HepG2 (cell line): ENCODE results near the gene PFN4. TPM values are rescaled to one million over a fixed set of nuclear protein-coding genes. Genes with fewer than 3 reads are reported as not detected.
A peak's percentile ranks its signal among the peaks of the same experiment; 100 is the strongest.

ENCODE experiments used
- ATAC-seq: fragments of 200-7000 bp; cut with Tn5 transposase; 3 replicates; pipeline ENCODE4 v1.9.1; 2020; ENCODE audit warnings: mild to moderate bottlenecking, moderate library complexity
- BruUV-seq: library from RNA; stranded (reverse); fragments of 400-500 nt; replicated peaks from 2 replicates; lab custom pipeline; 2021; lab: Mats Ljungman, UMichigan
- CTCF ChIA-PET: fragments of 300-600 bp; formaldehyde crosslinking; extraction: SDS; loops from one replicate; lab custom pipeline; 2021; ENCODE audit warnings: low total read pairs, inconsistent platforms, low intra/inter-chr PET ratio; lab: Yijun Ruan, JAX
- POLR2A ChIA-PET: fragments of 350-600 bp; sonication (Branson Sonifier 250); formaldehyde crosslinking; loops from one replicate; lab custom pipeline; 2020; ENCODE audit warnings: antibody characterized with exemption, inconsistent platforms; lab: Yijun Ruan, JAX
- DNase-seq: peaks from one replicate; pipeline ENCODE4 v3.0.0-alpha.2; 2015; ENCODE audit warnings: low spot score
- FAIRE-seq: peaks from 3 replicates; lab custom pipeline; 2011; peaks lifted over from hg19 to GRCh38; lab: Jason Lieb, UNC
- H2AFZ ChIP-seq: one replicate; pipeline ENCODE4 v1.6.1; 2011; ENCODE audit warnings: low read length, inconsistent platforms
- H3K27ac ChIP-seq: fragments of 300-600 bp; 3 replicates; pipeline ENCODE4 v1.8.0; 2011; ENCODE audit warnings: mixed run types, mild to moderate bottlenecking, mixed read lengths, low read length, inconsistent platforms; ENCODE audit not compliant: insufficient read depth; ENCODE audit errors: extremely low read length
- H3K27me3 ChIP-seq, 2 experiments: fragments of 200-600 bp in 1 of 2; 2 replicates in 1 of 2; 3 replicates in 1 of 2; pipeline versions ENCODE4 v1.6.0 to v1.8.0; 2011; ENCODE audit warnings: low read length in 2 of 2, mild to moderate bottlenecking in 2 of 2, moderate library complexity in 2 of 2, inconsistent platforms in 1 of 2; ENCODE audit not compliant: insufficient read depth in 2 of 2, control insufficient read depth in 1 of 2
- H3K36me3 ChIP-seq, 2 experiments: fragments of 200-600 bp in 1 of 2; replicated peaks in 1 of 2; 2 replicates in 1 of 2; 3 replicates in 1 of 2; pipeline versions ENCODE4 v1.5.1 to v1.8.0; 2011; ENCODE audit warnings: low read length in 2 of 2, inconsistent platforms in 1 of 2; ENCODE audit not compliant: insufficient read depth in 2 of 2, control insufficient read depth in 1 of 2
- H3K4me1 ChIP-seq: 2 replicates; pipeline ENCODE4 v1.5.1; 2012; ENCODE audit warnings: low read length, inconsistent platforms; ENCODE audit not compliant: insufficient read depth
- H3K4me2 ChIP-seq: 2 replicates; pipeline ENCODE4 v1.6.0; 2011; ENCODE audit warnings: low read depth, low read length, inconsistent platforms
- H3K4me3 ChIP-seq, 3 experiments: fragments of 200-600 bp in 1 of 3; sonication (generic), shearing (Covaris generic) in 1 of 3; replicated peaks in 1 of 3; 2 replicates each; pipeline ENCODE4 v1.5.1; 2011 to 2016; ENCODE audit warnings: low read length in 3 of 3, inconsistent platforms in 2 of 3, low read depth in 2 of 3, mild to moderate bottlenecking in 2 of 3, control low read depth in 1 of 3, mixed read lengths in 1 of 3; ENCODE audit not compliant: insufficient read depth in 1 of 3
- H3K79me2 ChIP-seq: one replicate; pipeline ENCODE4 v1.6.1; 2011; ENCODE audit warnings: low read length, inconsistent platforms; ENCODE audit not compliant: insufficient read depth
- H3K9ac ChIP-seq: 2 replicates; pipeline ENCODE4 v1.6.0; 2011; ENCODE audit warnings: mild to moderate bottlenecking, low read depth, low read length, inconsistent platforms; ENCODE audit not compliant: insufficient read depth
- H3K9me3 ChIP-seq: 2 replicates; pipeline ENCODE4 v1.5.1; 2012; ENCODE audit warnings: mild to moderate bottlenecking, low read length
- H4K20me1 ChIP-seq: 2 replicates; pipeline ENCODE4 v1.6.0; 2011; ENCODE audit warnings: inconsistent platforms, mild to moderate bottlenecking, low read length, moderate library complexity; ENCODE audit not compliant: insufficient read depth
- DMTF1 ChIP-seq: sonication (generic); formaldehyde crosslinking; IDR thresholded peaks from 2 replicates; pipeline ENCODE4 v1.4.0; 2020; ENCODE audit warnings: mild to moderate bottlenecking, missing genetic modification reagents
- E2F5 ChIP-seq: sonication (generic); formaldehyde crosslinking; conservative IDR thresholded peaks from 2 replicates; pipeline ENCODE4 v1.4.0; 2020; ENCODE audit warnings: missing genetic modification reagents
- FOXP1 ChIP-seq, 2 experiments: fragments of 450-650 bp in 1 of 2; IDR thresholded peaks; 2 replicates each; pipeline ENCODE4 v1.6.1; 2017 to 2018; ENCODE audit warnings: antibody characterized with exemption in 1 of 2
- GABPB1 ChIP-seq: IDR thresholded peaks from 2 replicates; pipeline ENCODE4 v1.6.1; 2016; ENCODE audit warnings: mild to moderate bottlenecking, missing genetic modification reagents, moderate library complexity, missing compliant biosample characterization
- GATAD1 ChIP-seq: IDR thresholded peaks from 2 replicates; pipeline ENCODE4 v1.6.1; 2016; ENCODE audit warnings: missing genetic modification reagents, missing compliant biosample characterization
- MIER3 ChIP-seq: IDR thresholded peaks from 2 replicates; pipeline ENCODE4 v1.6.1; 2016; ENCODE audit warnings: missing compliant biosample characterization, borderline replicate concordance
- MZF1 ChIP-seq: sonication (generic); formaldehyde crosslinking; IDR thresholded peaks from 2 replicates; pipeline ENCODE4 v1.8.1; 2023; ENCODE audit warnings: mild to moderate bottlenecking, missing genetic modification reagents, borderline replicate concordance
- PHF21A ChIP-seq: sonication (generic); formaldehyde crosslinking; IDR thresholded peaks from 2 replicates; pipeline ENCODE4 v1.5.0; 2020; ENCODE audit warnings: mild to moderate bottlenecking, missing genetic modification reagents
- POLR2AphosphoS2 ChIP-seq: IDR thresholded peaks from 2 replicates; pipeline ENCODE4 v1.6.1; 2011; ENCODE audit warnings: low read depth, low read length, improper control_type of control experiment
- XRCC5 ChIP-seq: fragments of 200-400 bp; formaldehyde crosslinking; optimal IDR thresholded peaks from 2 replicates; pipeline ENCODE3; 2017; ENCODE audit warnings: mild to moderate bottlenecking, low read length
- ZBTB21 ChIP-seq: sonication (generic); formaldehyde crosslinking; IDR thresholded peaks from 2 replicates; pipeline ENCODE4 v1.4.0; 2020; ENCODE audit warnings: missing genetic modification reagents
- ZBTB7B ChIP-seq: sonication (generic); formaldehyde crosslinking; IDR thresholded peaks from 2 replicates; pipeline ENCODE4 v1.4.0; 2020; ENCODE audit warnings: missing genetic modification reagents
- ZNF280D ChIP-seq: sonication (generic); formaldehyde crosslinking; IDR thresholded peaks from 2 replicates; pipeline ENCODE4 v1.5.1; 2020; ENCODE audit warnings: mild to moderate bottlenecking, missing genetic modification reagents
- ZNF337 ChIP-seq: sonication (generic); formaldehyde crosslinking; IDR thresholded peaks from 2 replicates; pipeline ENCODE4 v1.5.1; 2020; ENCODE audit warnings: missing genetic modification reagents, low read depth, mild to moderate bottlenecking, borderline replicate concordance
- ZNF382 ChIP-seq: sonication (generic); formaldehyde crosslinking; IDR thresholded peaks from 2 replicates; pipeline ENCODE4 v1.5.0; 2020; ENCODE audit warnings: missing genetic modification reagents, mild to moderate bottlenecking, borderline replicate concordance
- ZNF577 ChIP-seq: sonication (generic); formaldehyde crosslinking; IDR thresholded peaks from 2 replicates; pipeline ENCODE4 v1.4.0; 2020; ENCODE audit warnings: mild to moderate bottlenecking, low read depth, missing genetic modification reagents, borderline replicate concordance
- WGBS: methylation state at CpG from one replicate; pipeline ENCODE4 v1.1.6; 2017; ENCODE audit warnings: low lambda C conversion rate; 5-methylcytosine and 5-hydroxymethylcytosine counted together
- in situ Hi-C: cut with HindIII; loops from 2 replicates; pipeline ENCODE4 v1.10.0; 2017; ENCODE audit warnings: low pct_unique_long_range_greater_than_20kb; ENCODE audit not compliant: extremely low pct_ligation_motif_present
- intact Hi-C: fragments of 100-400 bp; cut with micrococcal nuclease; formaldehyde crosslinking; loops from one replicate; pipeline ENCODE4 v1.10.0; 2022; ENCODE audit not compliant: unreplicated experiment
- polyA plus RNA-seq, 8 experiments: library from polyadenylated mRNA; depleted of rRNA in 3 of 8; stranded (reverse) in 7 of 8; unstranded in 1 of 8; fragments of >200 nt; fragmentation: Illumina TruSeq in 4 of 8; extraction: Trizol in 4 of 8; gene quantifications; 2 replicates each; pipeline versions ENCODE4 v1.2.1 to v1.2.3, GENCODE V29; 2011 to 2016; ENCODE audit warnings: low read depth in 4 of 8, missing spikeins in 1 of 8, mixed read lengths in 1 of 8; ENCODE audit not compliant: insufficient read depth in 1 of 8
- total RNA-seq, 5 experiments: library from RNA; depleted of rRNA; stranded (reverse); fragments of >200 nt; fragmentation: Illumina TruSeq; extraction: Trizol; gene quantifications; 2 replicates each; pipeline ENCODE4 v1.2.3, GENCODE V29; 2016; ENCODE audit warnings: low read depth in 1 of 5

Gene PFN4
- total and polyA plus RNA-seq, 2 of the 13 experiments (the other 11 are each of a cell fraction or from before 2014, with no cell fraction given), result 0.12 to 0.20 TPM

- WGBS, result 2% methylated on average over 64 of the region's 64 CpGs
- peak within 1 kb of the TSS; percentile 76 to 100 (median 94) for H3K4me3 ChIP-seq
- H3K9ac ChIP-seq, result peak within 1 kb of the TSS; percentile 85
- peak within 1 kb of the TSS; percentile 59 for H3K27ac ChIP-seq
- H3K79me2 ChIP-seq, result peaks cover 28% of the 10 kb centered on the region
- CTCF ChIA-PET, result interaction anchor here (2.3 kb wide), 1 partner anchor 88 kb away, joined by 10 read pairs; no protein-coding TSS in a partner anchor
- peaks cover 15% of the 10 kb centered on the region for H3K4me1 ChIP-seq
- H3K36me3 ChIP-seq, result peaks cover 7 to 22% of the 10 kb centered on the region in 2 experiments
- in situ Hi-C loops, result no loop called here
- H3K9me3 ChIP-seq, result no peaks in the 10 kb centered on the region
- H3K4me2 ChIP-seq, result peak within 1 kb of the TSS; percentile 72
- intact Hi-C loops, result loop anchor here (1.0 to 2.0 kb wide), 3 partner anchors 29 to 135 kb away; partner anchors contain the start of genes UBXN2A and WDCP
- H4K20me1 ChIP-seq, result no peaks in the 10 kb centered on the region
- no peaks in the 10 kb centered on the region; a peak in 1 of 5 replicates for H3K27me3 ChIP-seq
- peak; percentile 95 for ATAC-seq
- DNase-seq, result peak; percentile 99
- peak; percentile 90 for FAIRE-seq
- POLR2A ChIA-PET, result interaction anchor here (0.6 to 2.6 kb wide), 22 partner anchors 8 to 717 kb away, joined by 3 to 66 read pairs (median 4); partner anchors contain the start of genes ATAD2B, CENPO, FAM228B and FKBP1B
- peak within 1 kb of the TSS; percentile 87 for H2AFZ ChIP-seq
- TSS peak; percentile 59 for BruUV-seq
- TF ChIP-seq MIER3 (CRISPR knock-in tag), result peak; percentile 98
- no peak for TF ChIP-seq ZNF577
- 0 out of 2 replicates have a peak, but pooled peaks have one; percentile 77 for TF ChIP-seq ZNF337 (CRISPR knock-in tag)
- TF ChIP-seq XRCC5, result peak; percentile 99
- no peak for TF ChIP-seq FOXP1 (IDR thresholded peaks at IDR 0.05)
- TF ChIP-seq FOXP1 (CRISPR knock-in tag; IDR thresholded peaks at IDR 0.05), result peak; percentile 73
- peak; percentile 99 for TF ChIP-seq GABPB1 (CRISPR knock-in tag)
- TF ChIP-seq DMTF1 (CRISPR knock-in tag), result no peak
- peak; percentile 79 for TF ChIP-seq ZBTB21 (CRISPR knock-in tag)
- TF ChIP-seq ZNF280D (CRISPR knock-in tag), result peak; percentile 92; the same call in 1 of the 2 replicates
- TF ChIP-seq PHF21A, result peak; percentile 96
- peak; percentile 85 for TF ChIP-seq MZF1 (CRISPR knock-in tag)
- TF ChIP-seq ZBTB7B, result peak; percentile 92
- TF ChIP-seq POLR2AphosphoS2, result no peak
- TF ChIP-seq ZNF382 (CRISPR knock-in tag), result no peak
- peak; percentile 99 for TF ChIP-seq GATAD1 (CRISPR knock-in tag)
- peak; percentile 68 for TF ChIP-seq E2F5 (CRISPR knock-in tag)
These were observed 47.0 kb downstream of the PFN4 start, which contains the start of gene SF3B6 for GRCh38 chr2:24075915-24076848. TSS of gene SF3B6 (minus strand) at chr2:24076326. CDS start at chr2:24076229, 97 bp downstream.
